ENCODE data around the gene INTS1.

The INTS1 gene

DNA sequence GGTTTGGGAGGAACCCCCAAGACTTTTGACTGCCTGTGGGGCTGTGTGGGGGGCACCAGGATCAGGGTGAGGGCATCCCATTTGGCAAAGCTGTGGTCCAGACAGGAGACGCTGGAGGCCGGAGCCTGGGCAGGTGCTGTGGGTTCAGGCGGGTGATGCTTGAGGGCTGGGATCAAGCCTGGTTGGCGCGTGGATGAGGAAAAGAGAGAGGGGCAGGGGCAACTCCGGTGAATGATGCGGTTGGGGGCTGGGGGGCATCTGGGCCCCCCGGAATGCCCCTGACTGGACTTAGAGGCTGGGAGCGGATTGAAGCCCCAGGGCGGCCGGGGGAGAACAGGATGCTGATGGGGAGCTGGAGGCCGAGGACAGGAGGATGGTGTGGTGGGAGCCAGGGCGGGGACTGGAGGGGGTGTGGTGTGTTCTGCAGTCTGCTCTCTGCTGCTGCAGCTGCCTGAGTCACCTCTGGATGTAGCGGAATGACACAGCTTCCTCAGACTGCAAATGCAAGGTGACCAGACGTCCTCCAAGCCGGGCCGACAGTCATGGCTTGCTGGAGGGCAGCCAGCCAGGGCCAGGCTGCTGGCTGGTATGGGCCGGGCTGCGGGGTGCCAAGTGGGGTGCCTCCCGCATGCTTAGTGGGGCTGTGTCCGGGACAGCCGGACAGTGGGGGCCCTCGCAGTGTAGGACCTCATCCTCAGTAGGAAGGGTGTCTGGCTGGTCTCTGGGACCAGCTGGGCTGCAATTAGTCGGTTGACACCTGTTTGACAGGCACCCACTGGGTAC, 29.5 kb upstream of the INTS1 start:
- no peak overlapping the region for H3K4me3 ChIP-seq (ENCODE audit: low read depth, low read length)
- in situ Hi-C loops (cut with HindIII; ENCODE audit: low sequenced_read_pairs), result no loop called here
- TF ChIP-seq, protein P1, sequence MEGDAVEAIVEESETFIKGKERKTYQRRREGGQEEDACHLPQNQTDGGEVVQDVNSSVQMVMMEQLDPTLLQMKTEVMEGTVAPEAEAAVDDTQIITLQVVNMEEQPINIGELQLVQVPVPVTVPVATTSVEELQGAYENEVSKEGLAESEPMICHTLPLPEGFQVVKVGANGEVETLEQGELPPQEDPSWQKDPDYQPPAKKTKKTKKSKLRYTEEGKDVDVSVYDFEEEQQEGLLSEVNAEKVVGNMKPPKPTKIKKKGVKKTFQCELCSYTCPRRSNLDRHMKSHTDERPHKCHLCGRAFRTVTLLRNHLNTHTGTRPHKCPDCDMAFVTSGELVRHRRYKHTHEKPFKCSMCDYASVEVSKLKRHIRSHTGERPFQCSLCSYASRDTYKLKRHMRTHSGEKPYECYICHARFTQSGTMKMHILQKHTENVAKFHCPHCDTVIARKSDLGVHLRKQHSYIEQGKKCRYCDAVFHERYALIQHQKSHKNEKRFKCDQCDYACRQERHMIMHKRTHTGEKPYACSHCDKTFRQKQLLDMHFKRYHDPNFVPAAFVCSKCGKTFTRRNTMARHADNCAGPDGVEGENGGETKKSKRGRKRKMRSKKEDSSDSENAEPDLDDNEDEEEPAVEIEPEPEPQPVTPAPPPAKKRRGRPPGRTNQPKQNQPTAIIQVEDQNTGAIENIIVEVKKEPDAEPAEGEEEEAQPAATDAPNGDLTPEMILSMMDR (IDR thresholded peaks at IDR 0.05; ENCODE audit: low read depth, low read length), result no peak
- peak; percentile 84 for DNase-seq (ENCODE audit: low read depth, low spot score)

DNA sequence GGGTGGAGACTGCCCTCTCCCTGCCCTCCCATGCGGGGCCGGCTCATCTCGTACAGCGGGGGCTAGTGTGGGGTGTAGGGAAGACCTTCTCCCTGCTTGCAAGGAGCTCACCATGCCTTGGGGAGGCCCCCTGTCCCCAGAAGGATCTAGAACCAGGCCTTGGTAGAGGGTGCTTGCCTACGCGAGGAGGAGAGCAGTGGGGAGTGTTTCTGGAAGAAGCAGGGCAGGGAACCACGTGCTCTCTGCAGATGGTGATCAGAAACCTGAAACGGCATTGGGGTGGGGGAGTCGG, 29.0 kb upstream of the INTS1 start:
- H3K4me3 ChIP-seq (ENCODE audit: low read depth, low read length), result peak overlapping the region; percentile 68
- TF ChIP-seq, protein P1 (IDR thresholded peaks at IDR 0.05; ENCODE audit: low read depth, low read length), result no peak
- no peak for DNase-seq (ENCODE audit: low read depth, low spot score)
- in situ Hi-C loops (cut with HindIII; ENCODE audit: low sequenced_read_pairs), result no loop called here

DNA sequence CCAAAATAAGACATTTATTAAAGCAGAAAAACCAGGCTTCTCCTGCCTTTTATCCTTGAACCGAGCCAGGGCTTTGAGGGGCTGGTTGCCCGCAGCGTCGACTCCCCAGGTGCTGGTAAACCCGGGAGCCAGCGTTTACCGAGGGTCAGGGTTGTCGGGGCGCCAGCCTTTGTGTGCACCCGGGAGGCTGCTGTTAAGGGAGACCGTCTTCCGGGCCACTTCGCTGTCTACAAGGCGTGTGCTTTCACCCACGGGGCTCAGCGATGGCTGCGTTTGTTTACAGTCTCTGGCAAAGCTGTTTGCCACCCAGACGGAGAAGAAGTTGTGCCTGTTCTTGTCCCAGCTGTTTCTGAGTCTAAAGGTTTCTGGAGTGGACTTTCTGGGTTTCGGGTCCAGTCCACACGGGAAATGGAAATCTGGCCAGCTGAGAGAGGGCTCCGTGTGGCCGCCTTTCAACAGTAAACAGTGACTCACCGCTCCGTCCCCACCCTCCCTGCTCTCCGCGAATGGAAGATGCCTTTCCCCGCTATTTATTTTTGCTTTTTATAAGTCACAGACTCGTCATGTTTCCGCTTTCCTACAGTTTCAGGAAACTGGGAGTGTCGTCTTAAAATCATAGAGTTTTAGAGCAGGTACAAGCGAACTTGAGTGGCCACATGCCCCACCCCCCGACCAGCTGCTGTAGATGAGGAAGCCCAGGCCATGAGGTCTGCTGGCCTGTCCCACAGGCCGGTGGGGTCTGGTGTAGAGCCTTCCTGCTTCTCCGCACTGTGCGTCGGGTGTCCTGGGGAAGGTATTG, 28.5 kb upstream of the INTS1 start:
- peak overlapping the region; percentile 68 for H3K4me3 ChIP-seq (ENCODE audit: low read depth, low read length)
- peak; percentile 95 for DNase-seq (ENCODE audit: low read depth, low spot score)
- in situ Hi-C loops (cut with HindIII; ENCODE audit: low sequenced_read_pairs), result no loop called here
- TF ChIP-seq, protein P1 (IDR thresholded peaks at IDR 0.05; ENCODE audit: low read depth, low read length), result no peak

DNA sequence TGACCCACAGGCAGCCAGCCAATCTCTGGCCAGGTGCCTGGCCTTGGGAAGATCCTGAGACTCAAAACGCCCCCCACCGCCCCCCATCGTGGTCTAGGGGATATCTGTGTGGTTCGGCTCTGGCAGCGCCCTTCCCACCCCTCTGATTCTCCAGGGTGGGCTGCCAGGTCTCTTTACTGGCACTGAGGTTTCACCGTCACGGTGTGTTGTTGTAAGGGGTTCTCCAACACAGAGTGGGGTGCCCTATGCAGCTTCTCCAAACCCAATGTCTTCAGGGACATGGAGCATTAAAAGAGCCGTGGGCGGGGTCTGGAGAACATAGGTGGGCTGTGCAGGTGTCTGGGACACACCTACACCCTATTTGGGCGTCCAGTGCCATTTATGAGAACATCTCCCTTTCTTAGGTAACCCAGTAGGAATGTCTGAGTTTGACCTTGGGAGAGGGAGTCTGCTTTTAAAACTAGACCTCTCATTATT, 27.8 kb upstream of the INTS1 start:
- peak overlapping the region; percentile 68 for H3K4me3 ChIP-seq (ENCODE audit: low read depth, low read length)
- DNase-seq (ENCODE audit: low read depth, low spot score), result no peak
- TF ChIP-seq, protein P1 (IDR thresholded peaks at IDR 0.05; ENCODE audit: low read depth, low read length), result no peak
- in situ Hi-C loops (cut with HindIII; ENCODE audit: low sequenced_read_pairs), result no loop called here

DNA sequence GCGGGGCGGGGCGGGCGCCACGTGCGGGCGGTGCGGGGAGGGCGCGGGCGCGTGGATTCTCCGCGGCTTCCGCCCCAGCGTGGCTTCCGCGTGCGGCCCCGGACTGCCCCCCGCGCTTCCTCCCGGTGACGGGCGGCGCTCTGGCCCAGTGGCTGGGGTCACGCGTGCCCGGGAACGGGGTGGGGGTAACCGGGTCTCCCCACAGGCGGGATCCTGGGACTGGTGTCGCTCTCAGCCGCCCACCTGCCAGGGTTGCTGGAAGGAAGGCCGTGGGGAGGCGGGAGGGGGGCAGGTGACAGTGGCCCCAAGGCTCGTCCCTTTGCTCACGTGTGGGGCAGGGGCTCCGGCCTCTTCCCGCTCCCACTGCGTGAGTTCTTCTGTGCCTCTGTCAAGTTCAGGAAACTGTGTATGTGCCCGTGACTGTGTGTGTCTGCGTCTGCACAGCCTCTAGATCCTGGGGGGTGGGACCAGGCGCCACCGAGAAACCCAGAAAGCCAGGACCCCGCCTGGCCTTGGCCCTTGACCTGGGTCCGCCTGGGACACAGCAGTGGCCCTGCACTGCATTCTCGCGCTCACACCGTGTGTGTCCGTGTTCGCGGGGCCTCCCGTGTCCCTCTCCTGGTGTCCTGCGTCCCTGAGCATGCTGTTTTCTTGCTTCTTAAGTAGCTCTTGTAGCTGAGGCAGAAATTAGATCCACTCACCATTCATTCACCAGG, 27.2 kb upstream of the INTS1 start:
- TF ChIP-seq, protein P1 (IDR thresholded peaks at IDR 0.05; ENCODE audit: low read depth, low read length), result no peak
- peak; percentile 42 for DNase-seq (ENCODE audit: low read depth, low spot score)
- in situ Hi-C loops (cut with HindIII; ENCODE audit: low sequenced_read_pairs), result no loop called here
- H3K4me3 ChIP-seq (ENCODE audit: low read depth, low read length), result peak overlapping the region; percentile 68

DNA sequence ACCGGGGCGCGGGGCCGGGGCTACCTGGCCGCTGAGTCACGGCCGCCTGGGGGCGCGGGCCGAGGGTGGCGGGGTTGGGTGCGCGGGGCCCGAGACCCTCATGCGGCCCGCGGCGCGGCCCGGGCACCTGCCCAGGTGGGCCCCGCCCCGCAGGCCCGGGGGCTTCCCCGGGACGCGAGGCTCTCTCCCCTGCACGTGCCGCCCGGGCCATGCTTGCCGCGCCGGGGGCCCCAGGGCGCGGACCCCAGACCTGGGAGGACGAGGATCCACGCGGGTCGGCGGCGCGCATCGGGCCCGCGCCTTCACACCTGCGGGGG, 26.7 kb upstream of the INTS1 start:
- peak overlapping the region; percentile 68 for H3K4me3 ChIP-seq (ENCODE audit: low read depth, low read length)
- TF ChIP-seq, protein P1 (IDR thresholded peaks at IDR 0.05; ENCODE audit: low read depth, low read length), result no peak
- DNase-seq (ENCODE audit: low read depth, low spot score), result no peak
- in situ Hi-C loops (cut with HindIII; ENCODE audit: low sequenced_read_pairs), result no loop called here

Data from astrocyte of the spinal cord (primary cell).